ENCODE results near the gene STAG3.

GRCh38 chr7:100173806-100174495 is 3.8 kb upstream of the STAG3 start:
- TF ChIP-seq POU6F1 (CRISPR knock-in tag; IDR thresholded peaks at IDR 0.05; ENCODE audit: borderline replicate concordance, low read depth) (no peak), TSHZ2 (CRISPR knock-in tag; IDR thresholded peaks at IDR 0.05) (no peak), CREB5 (CRISPR knock-in tag; IDR thresholded peaks at IDR 0.05; ENCODE audit: low read depth) (no peak), ZFP30 (CRISPR knock-in tag; IDR thresholded peaks at IDR 0.05) (no peak), ESRRG (CRISPR knock-in tag; IDR thresholded peaks at IDR 0.05) (no peak), ZNF8 (CRISPR knock-in tag; IDR thresholded peaks at IDR 0.05) (no peak), PATZ1 (CRISPR knock-in tag; IDR thresholded peaks at IDR 0.05; ENCODE audit: borderline replicate concordance) (no peak), RARB (CRISPR knock-in tag; IDR thresholded peaks at IDR 0.05) (no peak), ZFP3 (CRISPR knock-in tag; IDR thresholded peaks at IDR 0.05) (no peak), OSR1 (CRISPR knock-in tag; IDR thresholded peaks at IDR 0.05) (no peak), GLIS3 (CRISPR knock-in tag; IDR thresholded peaks at IDR 0.05) (no peak), ARNTL (CRISPR knock-in tag; IDR thresholded peaks at IDR 0.05; ENCODE audit: borderline replicate concordance, low read depth) (no peak), TCF4 (CRISPR knock-in tag; IDR thresholded peaks at IDR 0.05; ENCODE audit: borderline replicate concordance) (no peak)
